ENCODE data around the gene ZNF253.

DNA sequence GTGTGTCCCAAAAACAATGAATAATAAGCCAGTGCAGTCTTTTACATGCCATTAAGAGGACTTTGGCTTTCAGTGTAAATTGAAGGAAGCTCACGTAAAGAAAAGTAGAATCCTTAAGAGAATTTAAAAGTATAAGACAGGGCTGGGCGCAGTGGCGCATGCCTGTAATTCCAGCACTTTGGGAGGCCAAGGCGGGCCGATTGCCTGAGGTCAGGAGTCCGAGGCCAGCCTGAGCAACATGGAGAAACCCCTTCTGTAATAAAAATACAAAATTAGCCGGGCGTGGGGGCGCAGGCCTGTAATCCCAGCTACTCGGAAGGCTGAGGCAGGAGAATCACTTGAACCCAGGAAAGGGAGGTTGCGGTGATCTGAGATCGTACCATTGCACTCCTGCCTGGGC is 17.9 kb upstream of the ZNF253 start:
- TF ChIP-seq, protein P1, sequence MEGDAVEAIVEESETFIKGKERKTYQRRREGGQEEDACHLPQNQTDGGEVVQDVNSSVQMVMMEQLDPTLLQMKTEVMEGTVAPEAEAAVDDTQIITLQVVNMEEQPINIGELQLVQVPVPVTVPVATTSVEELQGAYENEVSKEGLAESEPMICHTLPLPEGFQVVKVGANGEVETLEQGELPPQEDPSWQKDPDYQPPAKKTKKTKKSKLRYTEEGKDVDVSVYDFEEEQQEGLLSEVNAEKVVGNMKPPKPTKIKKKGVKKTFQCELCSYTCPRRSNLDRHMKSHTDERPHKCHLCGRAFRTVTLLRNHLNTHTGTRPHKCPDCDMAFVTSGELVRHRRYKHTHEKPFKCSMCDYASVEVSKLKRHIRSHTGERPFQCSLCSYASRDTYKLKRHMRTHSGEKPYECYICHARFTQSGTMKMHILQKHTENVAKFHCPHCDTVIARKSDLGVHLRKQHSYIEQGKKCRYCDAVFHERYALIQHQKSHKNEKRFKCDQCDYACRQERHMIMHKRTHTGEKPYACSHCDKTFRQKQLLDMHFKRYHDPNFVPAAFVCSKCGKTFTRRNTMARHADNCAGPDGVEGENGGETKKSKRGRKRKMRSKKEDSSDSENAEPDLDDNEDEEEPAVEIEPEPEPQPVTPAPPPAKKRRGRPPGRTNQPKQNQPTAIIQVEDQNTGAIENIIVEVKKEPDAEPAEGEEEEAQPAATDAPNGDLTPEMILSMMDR (conservative IDR thresholded peaks at IDR 0.05; ENCODE audit: low read depth in 2 of 2): no peak
- no peak for TF ChIP-seq CREB1 (CRISPR knock-in tag; IDR thresholded peaks at IDR 0.05; ENCODE audit: low read depth)
- no peak for TF ChIP-seq EZH2 (IDR thresholded peaks at IDR 0.05; ENCODE audit: low read depth, unreplicated experiment)
- no peak for TF ChIP-seq STAT1 (IDR thresholded peaks at IDR 0.05; ENCODE audit: unreplicated experiment)
